ENCODE data around the gene TM4SF4.

DNA sequence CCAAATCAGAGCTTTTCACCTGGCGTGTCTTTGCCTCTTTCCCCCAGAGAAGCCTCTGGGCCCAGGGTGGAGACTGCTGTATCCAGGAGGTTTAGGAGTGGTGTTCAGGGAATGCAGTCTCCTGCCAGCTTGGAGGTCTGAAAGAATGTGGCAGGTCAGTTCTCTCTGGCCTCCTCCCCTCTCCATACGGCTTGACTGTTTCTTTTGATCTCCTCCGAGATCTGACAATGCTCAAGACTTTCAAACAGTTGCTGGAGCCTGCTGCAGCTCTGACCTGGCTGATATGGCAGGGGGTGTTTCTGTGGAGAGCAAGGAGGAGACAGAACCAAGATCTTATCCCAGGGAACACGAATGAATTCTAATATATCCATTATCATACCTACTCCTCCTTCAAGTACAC, 24.7 kb upstream of the TM4SF4 start:
- TF ChIP-seq EP300 (IDR thresholded peaks at IDR 0.05) (no peak), POLR2AphosphoS5 (IDR thresholded peaks at IDR 0.05) (no peak), POLR2A (IDR thresholded peaks at IDR 0.05) (no peak)
- TF ChIP-seq, protein P1, sequence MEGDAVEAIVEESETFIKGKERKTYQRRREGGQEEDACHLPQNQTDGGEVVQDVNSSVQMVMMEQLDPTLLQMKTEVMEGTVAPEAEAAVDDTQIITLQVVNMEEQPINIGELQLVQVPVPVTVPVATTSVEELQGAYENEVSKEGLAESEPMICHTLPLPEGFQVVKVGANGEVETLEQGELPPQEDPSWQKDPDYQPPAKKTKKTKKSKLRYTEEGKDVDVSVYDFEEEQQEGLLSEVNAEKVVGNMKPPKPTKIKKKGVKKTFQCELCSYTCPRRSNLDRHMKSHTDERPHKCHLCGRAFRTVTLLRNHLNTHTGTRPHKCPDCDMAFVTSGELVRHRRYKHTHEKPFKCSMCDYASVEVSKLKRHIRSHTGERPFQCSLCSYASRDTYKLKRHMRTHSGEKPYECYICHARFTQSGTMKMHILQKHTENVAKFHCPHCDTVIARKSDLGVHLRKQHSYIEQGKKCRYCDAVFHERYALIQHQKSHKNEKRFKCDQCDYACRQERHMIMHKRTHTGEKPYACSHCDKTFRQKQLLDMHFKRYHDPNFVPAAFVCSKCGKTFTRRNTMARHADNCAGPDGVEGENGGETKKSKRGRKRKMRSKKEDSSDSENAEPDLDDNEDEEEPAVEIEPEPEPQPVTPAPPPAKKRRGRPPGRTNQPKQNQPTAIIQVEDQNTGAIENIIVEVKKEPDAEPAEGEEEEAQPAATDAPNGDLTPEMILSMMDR (IDR thresholded peaks at IDR 0.05), result no peak

Measured in suprapubic skin (tissue), 4 donors.